Memory B cell (primary cell): ENCODE results near the gene NTN5.

Experiments
- ATAC-seq: fragments of 150-1000 bp; cut with Tn5 transposase; 2 replicates; pipeline ENCODE4 v1.10.0; 2021; ENCODE audit warnings: low read depth, mild to moderate bottlenecking, moderate library complexity
- DNase-seq, 2 donors: peaks; one replicate each; pipeline ENCODE4 v3.0.0; 2022; ENCODE audit warnings: low spot score in 2 of 2
- H3K27ac Mint-ChIP-seq: one replicate; pipeline ENCODE4 v1.8.0; 2022; ENCODE audit warnings: mild to moderate bottlenecking, moderate library complexity, mixed read lengths
- H3K27me3 Mint-ChIP-seq: one replicate; pipeline ENCODE4 v1.8.0; 2022; ENCODE audit warnings: mixed read lengths
- H3K36me3 Mint-ChIP-seq: one replicate; pipeline ENCODE4 v1.8.0; 2022; ENCODE audit warnings: mild to moderate bottlenecking, mixed read lengths
- H3K4me1 Mint-ChIP-seq: one replicate; pipeline ENCODE4 v1.8.0; 2022; ENCODE audit warnings: mixed read lengths
- H3K4me3 Mint-ChIP-seq: one replicate; pipeline ENCODE4 v1.8.0; 2022; ENCODE audit warnings: mild to moderate bottlenecking, moderate library complexity, mixed read lengths
- H3K9me3 Mint-ChIP-seq: one replicate; pipeline ENCODE4 v1.8.0; 2022; ENCODE audit warnings: mixed read lengths

NTN5 gene

DNA sequence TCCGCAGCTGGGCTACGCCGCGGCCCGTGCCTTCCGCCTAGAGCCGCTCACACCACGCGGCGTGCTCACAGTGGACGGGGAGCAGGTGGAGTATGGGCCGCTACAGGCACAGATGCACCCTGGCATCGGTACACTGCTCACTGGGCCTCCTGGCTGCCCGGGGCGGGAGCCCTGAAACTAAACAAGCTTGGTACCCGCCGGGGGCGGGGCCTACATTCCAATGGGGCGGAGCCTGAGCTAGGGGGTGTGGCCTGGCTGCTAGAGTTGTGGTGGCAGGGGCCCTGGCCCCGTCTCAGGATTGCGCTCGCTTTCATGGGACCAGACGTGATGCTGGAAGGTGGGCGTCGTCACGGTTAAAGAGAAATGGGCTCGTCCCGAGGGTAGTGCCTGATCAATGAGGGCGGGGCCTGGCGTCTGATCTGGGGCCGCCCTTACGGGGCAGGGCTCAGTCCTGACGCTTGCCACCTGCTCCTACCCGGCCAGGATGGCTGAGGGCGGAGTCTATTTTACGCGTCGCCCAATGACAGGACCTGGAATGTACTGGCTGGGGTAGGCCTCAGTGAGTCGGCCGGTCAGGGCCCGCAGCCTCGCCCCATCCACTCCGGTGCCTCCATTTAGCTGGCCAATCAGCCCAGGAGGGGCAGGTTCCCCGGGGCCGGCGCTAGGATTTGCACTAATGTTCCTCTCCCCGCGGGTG, 43.1 kb downstream of the NTN5 start:
- Mint-ChIP-seq H3K4me1 (peaks cover 16% of the 10 kb centered on the region), H3K27me3 (no peaks in the 10 kb centered on the region), H3K9me3 (no peaks in the 10 kb centered on the region), H3K36me3 (peaks cover 9% of the 10 kb centered on the region), H3K4me3 (no peak overlapping the region), H3K27ac (no peak overlapping the region)
- ATAC-seq, result no peak
- DNase-seq, result peak in 1 of 2 donors; percentile 17

DNA sequence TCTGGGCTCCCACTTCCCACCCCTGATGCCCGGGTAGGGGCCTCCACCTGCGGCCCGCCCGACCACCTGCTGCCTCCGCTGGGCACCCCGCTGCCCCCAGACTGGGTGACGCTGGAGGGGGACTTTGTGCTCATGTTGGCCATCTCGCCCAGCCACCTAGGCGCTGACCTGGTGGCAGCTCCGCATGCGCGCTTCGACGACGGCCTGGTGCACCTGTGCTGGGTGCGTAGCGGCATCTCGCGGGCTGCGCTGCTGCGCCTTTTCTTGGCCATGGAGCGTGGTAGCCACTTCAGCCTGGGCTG, 43.6 kb downstream of the NTN5 start:
- peaks cover 17% of the 10 kb centered on the region for H3K4me1 Mint-ChIP-seq
- H3K27ac Mint-ChIP-seq, result no peak overlapping the region
- H3K9me3 Mint-ChIP-seq, result no peaks in the 10 kb centered on the region
- no peak for ATAC-seq
- peaks cover 9% of the 10 kb centered on the region for H3K36me3 Mint-ChIP-seq
- H3K4me3 Mint-ChIP-seq, result no peak overlapping the region
- H3K27me3 Mint-ChIP-seq, result no peaks in the 10 kb centered on the region
- peak in 1 of 2 donors; percentile 12 for DNase-seq

GRCh38 chr19:48628486-48629296, 44.1 kb downstream of the NTN5 start:
- Mint-ChIP-seq H3K36me3 (peaks cover 11% of the 10 kb centered on the region), H3K27ac (peak overlapping the region; percentile 78), H3K4me3 (no peak overlapping the region), H3K9me3 (no peaks in the 10 kb centered on the region), H3K4me1 (peaks cover 20% of the 10 kb centered on the region), H3K27me3 (no peaks in the 10 kb centered on the region)
- DNase-seq, result peak in 1 of 2 donors; percentile 17
- ATAC-seq, result no peak

DNA sequence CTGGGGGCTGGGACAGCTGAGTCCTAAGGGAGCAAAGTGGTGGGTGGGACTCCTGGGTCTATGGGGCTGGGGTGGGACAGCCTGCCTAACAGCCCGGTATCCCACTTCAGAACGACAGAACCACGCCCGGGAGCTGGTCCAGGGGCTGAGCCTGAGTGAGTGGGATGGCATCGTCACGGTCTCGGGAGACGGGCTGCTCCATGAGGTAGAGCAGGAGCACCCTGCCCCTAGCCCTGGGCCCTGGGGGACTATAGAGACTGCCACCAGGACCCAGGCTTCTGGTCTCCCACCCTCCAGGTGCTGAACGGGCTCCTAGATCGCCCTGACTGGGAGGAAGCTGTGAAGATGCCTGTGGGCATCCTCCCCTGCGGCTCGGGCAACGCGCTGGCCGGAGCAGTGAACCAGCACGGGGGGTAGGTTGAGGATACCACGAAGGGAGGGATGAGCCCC, 44.9 kb downstream of the NTN5 start:
- no peak for DNase-seq
- Mint-ChIP-seq H3K4me3 (no peak overlapping the region), H3K9me3 (no peaks in the 10 kb centered on the region), H3K36me3 (peaks cover 14% of the 10 kb centered on the region), H3K27ac (no peak overlapping the region), H3K4me1 (peaks cover 23% of the 10 kb centered on the region), H3K27me3 (no peaks in the 10 kb centered on the region)
- ATAC-seq, result no peak

- H3K27me3 Mint-ChIP-seq, result no peaks in the 10 kb centered on the region
- peaks cover 16% of the 10 kb centered on the region for H3K36me3 Mint-ChIP-seq
- H3K4me3 Mint-ChIP-seq, result no peak overlapping the region
- ATAC-seq (no peak), DNase-seq (peak in 1 of 2 donors; percentile 17)
- H3K27ac Mint-ChIP-seq, result no peak overlapping the region
- peaks cover 25% of the 10 kb centered on the region for H3K4me1 Mint-ChIP-seq
- H3K9me3 Mint-ChIP-seq, result no peaks in the 10 kb centered on the region
Observed at GRCh38 chr19:48627201-48627864, 45.5 kb downstream of the NTN5 start.

GRCh38 chr19:48625891-48626327, 46.9 kb downstream of the NTN5 start:
- Mint-ChIP-seq H3K27ac (no peak overlapping the region), H3K36me3 (peaks cover 16% of the 10 kb centered on the region), H3K27me3 (no peaks in the 10 kb centered on the region), H3K4me3 (no peak overlapping the region), H3K4me1 (peaks cover 26% of the 10 kb centered on the region), H3K9me3 (no peaks in the 10 kb centered on the region)
- ATAC-seq (no peak), DNase-seq (no peak)

DNA sequence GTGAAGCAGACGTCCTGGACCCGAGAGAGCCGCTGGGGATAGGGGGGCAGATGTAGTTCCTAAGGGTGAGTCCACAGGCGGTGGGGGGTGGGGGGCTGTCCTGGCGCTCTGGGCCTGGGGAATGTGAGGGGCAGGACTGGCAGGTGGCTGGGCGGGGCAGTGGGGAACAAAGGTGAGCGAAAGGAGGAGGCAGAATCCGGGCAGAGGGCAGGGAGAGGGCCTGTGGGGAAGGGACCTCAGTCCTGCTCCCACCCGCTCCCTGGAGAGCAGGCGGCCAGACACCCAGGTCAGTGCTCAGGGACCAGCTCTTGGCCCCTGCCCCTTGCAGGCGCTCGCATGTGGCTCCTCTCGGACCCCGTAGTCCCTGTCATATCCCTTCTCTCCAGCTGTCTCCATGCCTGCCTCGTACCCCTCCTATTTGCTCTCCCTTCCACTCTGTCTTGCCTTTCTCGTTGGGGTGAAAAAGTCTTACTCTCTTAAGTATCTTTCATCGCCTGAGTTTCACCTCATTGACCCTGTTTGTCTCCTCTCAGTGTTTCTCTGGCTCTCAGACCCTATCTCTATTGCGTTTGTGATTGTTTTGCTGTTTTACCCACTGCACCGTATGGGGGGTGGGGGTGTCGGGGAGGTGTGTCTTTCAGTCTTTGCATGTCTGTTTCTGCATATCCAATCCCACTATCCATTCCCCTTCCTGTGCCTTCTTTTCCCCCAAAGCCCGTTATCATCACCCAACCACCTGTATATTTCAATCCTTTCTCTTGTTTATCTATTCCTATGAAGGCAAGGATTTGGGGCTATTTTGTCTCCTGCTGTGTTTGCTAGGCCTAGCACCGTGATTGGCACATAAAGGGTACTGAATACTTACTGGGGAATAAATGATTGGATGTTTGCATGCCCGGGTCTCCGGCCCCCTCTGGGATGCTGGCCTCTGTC, 47.8 kb downstream of the NTN5 start:
- Mint-ChIP-seq H3K4me1 (peaks cover 26% of the 10 kb centered on the region), H3K9me3 (no peaks in the 10 kb centered on the region), H3K36me3 (peaks cover 12% of the 10 kb centered on the region), H3K27me3 (no peaks in the 10 kb centered on the region), H3K27ac (peak overlapping the region; percentile 73), H3K4me3 (peak overlapping the region; percentile 5)
- DNase-seq, result peak in 1 of 2 donors; percentile 20
- no peak for ATAC-seq

DNA sequence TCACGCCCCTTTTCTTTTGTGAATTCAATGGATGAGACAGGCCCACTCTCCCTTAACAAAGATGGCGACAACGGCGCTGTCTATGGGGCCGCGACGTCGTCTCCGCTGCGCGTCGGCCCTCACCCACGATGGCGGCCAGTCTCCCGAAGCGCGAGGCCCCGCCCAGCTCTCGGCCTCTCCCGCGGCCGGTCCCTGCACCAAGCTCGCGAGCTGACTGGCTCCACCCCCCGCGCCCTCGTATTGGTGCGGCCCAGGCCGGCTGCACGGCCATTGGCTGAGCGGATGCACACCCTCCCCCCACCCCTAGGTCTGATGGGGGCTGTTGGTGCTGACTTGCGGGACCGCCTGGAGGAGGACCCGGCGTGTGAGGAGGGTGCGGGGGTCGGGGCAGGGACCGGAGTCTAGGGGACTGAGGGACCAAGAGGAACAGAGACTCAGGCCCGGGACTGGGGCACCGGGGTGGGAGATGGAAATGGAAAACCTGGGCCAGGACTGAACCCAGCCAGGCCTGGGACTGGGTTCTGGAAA, 48.7 kb downstream of the NTN5 start:
- DNase-seq (peak; percentile 81 to 92), ATAC-seq (peak; percentile 75)
- Mint-ChIP-seq H3K9me3 (no peaks in the 10 kb centered on the region), H3K36me3 (peaks cover 15% of the 10 kb centered on the region), H3K4me3 (peak overlapping the region; percentile 87), H3K4me1 (peaks cover 31% of the 10 kb centered on the region), H3K27ac (peak overlapping the region; percentile 73), H3K27me3 (no peaks in the 10 kb centered on the region)

DNA sequence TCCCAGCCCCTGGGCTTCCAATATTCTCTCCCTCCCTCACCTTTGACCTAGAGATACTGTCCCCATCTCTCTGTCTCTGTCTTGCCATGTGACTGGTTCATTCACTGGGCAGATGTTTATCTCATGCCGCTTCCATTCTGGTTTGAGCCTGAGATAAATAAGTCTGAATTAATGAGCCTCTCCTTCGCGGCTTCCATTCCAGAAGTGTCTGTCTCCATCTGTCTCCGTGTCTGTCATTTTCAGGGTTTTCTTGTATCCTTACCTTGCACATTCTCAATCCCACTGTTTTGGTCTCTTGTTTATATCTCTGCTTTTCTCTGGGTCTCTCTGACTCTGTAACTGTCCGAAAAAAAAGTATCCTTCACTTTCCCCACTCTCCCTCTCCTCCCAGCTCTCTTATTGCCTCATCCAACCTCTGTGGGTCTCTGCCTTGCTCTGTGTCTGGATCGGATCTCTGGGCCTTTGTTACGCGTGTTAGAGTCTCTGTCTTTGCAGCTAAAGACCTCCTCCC, 49.2 kb downstream of the NTN5 start:
- Mint-ChIP-seq H3K4me1 (peaks cover 31% of the 10 kb centered on the region), H3K4me3 (peak overlapping the region; percentile 87), H3K9me3 (no peaks in the 10 kb centered on the region), H3K27ac (peak overlapping the region; percentile 73), H3K36me3 (peaks cover 13% of the 10 kb centered on the region), H3K27me3 (no peaks in the 10 kb centered on the region)
- ATAC-seq (no peak), DNase-seq (no peak)

DNA sequence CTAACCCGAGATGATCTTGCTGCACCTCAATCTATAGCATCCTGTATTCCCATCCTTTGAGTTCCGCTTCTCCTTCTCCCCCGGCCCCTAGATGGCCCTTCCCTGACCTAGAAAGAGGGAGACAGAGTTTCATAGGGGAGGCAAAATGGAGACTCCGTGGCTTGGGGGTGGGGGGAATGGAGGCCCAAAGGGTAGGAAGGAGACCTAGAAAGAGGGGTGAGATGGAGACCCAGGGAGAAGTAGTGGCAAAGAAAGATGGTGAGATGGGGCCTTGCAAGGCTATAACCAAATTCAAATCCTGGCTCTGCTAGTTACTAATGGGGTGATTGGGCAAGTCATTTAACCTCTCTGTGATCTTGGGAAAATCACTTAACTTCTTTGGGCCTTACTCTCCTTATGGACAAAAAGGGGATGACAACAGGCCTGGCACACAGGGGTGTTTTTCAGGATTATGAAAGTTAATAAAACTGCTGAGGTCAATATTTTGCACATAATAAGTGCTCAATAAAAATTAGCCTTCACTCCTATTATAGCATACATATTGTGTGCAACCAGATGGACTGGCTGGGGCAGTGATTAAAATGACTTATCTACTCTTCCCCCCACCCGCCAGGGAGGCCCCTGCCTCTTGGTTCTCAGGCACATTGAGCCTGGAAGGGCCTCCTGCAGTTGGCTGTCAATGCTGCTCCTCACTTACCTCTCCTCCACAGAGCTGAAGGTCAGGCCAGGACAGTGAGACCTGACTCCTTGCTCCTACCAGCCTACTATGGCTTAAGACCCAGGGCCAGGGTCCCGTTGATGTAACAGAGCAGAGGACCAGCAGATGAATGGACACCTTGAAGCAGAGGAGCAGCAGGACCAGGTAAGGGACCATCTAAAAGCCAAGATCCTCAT, 52.9 kb downstream of the NTN5 start:
- H3K9me3 Mint-ChIP-seq, result no peaks in the 10 kb centered on the region
- H3K36me3 Mint-ChIP-seq, result peaks cover 22% of the 10 kb centered on the region
- H3K4me1 Mint-ChIP-seq, result peaks cover 37% of the 10 kb centered on the region
- H3K4me3 Mint-ChIP-seq, result peak overlapping the region; percentile 98
- no peaks in the 10 kb centered on the region for H3K27me3 Mint-ChIP-seq
- no peak for DNase-seq
- ATAC-seq, result no peak
- H3K27ac Mint-ChIP-seq, result peak overlapping the region; percentile 95

DNA sequence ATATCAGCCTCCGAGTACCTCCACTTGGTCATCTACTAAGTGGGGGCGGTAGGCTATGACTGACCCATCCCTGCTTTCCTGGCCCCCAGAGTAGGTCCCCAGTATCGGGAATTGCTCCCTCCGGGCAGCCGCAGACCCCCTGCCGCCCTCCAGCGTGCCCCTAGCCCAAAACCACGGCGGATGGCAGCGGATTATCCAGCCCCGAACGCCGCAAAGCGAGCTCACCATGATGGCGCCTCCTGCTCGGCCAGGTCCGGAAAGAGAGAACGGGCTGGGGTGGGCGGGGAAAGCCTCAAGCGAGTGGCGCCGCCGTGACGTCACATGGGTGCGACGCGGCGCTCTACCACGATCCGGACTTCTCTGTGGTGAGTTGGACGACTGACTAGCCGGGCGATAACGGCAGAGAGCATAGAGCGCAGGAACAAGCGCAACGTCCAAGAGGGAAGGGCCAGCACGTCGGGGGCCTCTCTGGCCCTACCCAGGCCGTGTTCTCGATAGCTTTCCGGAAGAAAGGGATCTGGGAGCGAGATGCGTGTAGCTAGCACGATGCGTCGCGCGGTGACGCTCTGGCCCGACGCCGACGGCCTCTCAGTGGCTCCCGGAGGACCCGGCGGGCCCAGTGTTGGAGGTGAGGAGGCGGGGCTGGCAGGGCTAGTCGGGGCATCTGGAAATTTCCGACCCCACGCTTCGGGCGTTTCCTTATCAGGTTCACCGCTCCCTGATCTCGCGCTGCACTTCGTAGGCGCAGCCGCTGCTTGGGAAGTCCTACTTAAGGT, 53.7 kb downstream of the NTN5 start, which contains the start of the genes RPL18 and SPHK2:
Gene RPL18, minus strand, starts transcription at position 263 of the 776 bp plus-strand sequence. Its CDS starts 35 bp downstream, at position 228.
Gene SPHK2, plus strand, starts transcription at position 591 of the 776 bp plus-strand sequence. CDS start 1,009 bp downstream, outside the sequence.
- Mint-ChIP-seq H3K9me3 (no peaks in the 10 kb centered on the region), H3K4me1 (peaks cover 31% of the 10 kb centered on the region), H3K36me3 (peaks cover 22% of the 10 kb centered on the region), H3K4me3 (peak within 1 kb of the TSS; percentile 98), H3K27ac (peak within 1 kb of the TSS; percentile 95), H3K27me3 (no peaks in the 10 kb centered on the region)
- DNase-seq (peak; percentile 91 to 93), ATAC-seq (peak; percentile 81)
